WERI-Rb-1 (cell line): ENCODE results near the gene SIAH1.
"Not testable (repeated sequence)": the region's sequence is repeated elsewhere in the genome, so short reads cannot be mapped to it uniquely, and the experiment has no call there.

Experiments used
- DNase-seq: peaks from one replicate; pipeline ENCODE4 v3.0.0-alpha.2; 2020
- H3K27ac ChIP-seq: fragments of 250-450 bp; sonication (Bioruptor Pico); 2 replicates; pipeline ENCODE4 v1.5.1; 2020; ENCODE audit warnings: mild to moderate bottlenecking, moderate library complexity
- H3K27me3 ChIP-seq: fragments of 250-450 bp; sonication (Bioruptor Pico); 2 replicates; pipeline ENCODE4 v1.5.1; 2021; ENCODE audit warnings: mild to moderate bottlenecking, low read depth, moderate library complexity; ENCODE audit not compliant: insufficient read depth, severe bottlenecking
- H3K36me3 ChIP-seq: fragments of 250-450 bp; sonication (Bioruptor Pico); 2 replicates; pipeline ENCODE4 v1.5.1; 2020; ENCODE audit warnings: mild to moderate bottlenecking, moderate library complexity
- H3K4me3 ChIP-seq: 2 replicates; pipeline ENCODE4 v1.5.1; 2011; ENCODE audit warnings: low read depth, mild to moderate bottlenecking, control low read depth, low read length
- H3K9me3 ChIP-seq: fragments of 250-450 bp; sonication (Bioruptor Pico); 2 replicates; pipeline ENCODE4 v1.5.1; 2021; ENCODE audit warnings: mild to moderate bottlenecking, moderate library complexity; ENCODE audit not compliant: severe bottlenecking
- CTCF ChIP-seq: IDR thresholded peaks from 2 replicates; pipeline ENCODE4 v1.5.1; 2011; ENCODE audit warnings: low read depth, mild to moderate bottlenecking, control low read depth, inconsistent platforms, low read length

The SIAH1 gene

GRCh38 chr16:48378836-48379235 lies 6.4 kb downstream of the SIAH1 start:
- Histone ChIP-seq H3K27ac (no peak overlapping the region), H3K36me3 (no peaks in the 10 kb centered on the region; the same call in 1 of the 2 replicates), H3K27me3 (no peaks in the 10 kb centered on the region), H3K9me3 (no peaks in the 10 kb centered on the region), H3K4me3 (no peak overlapping the region)
- DNase-seq: no peak
- no peak for TF ChIP-seq CTCF

- H3K4me3 ChIP-seq: no peak overlapping the region
- TF ChIP-seq CTCF: no peak
- no peak overlapping the region for H3K27ac ChIP-seq
- H3K27me3 ChIP-seq: no peaks in the 10 kb centered on the region
- no peaks in the 10 kb centered on the region; the same call in 1 of the 2 replicates for H3K36me3 ChIP-seq
- no peaks in the 10 kb centered on the region for H3K9me3 ChIP-seq
- DNase-seq: no peak
Observed at GRCh38 chr16:48378276-48378675, 6.9 kb downstream of the SIAH1 start.

GRCh38 chr16:48377301-48377700 lies 7.9 kb downstream of the SIAH1 start:
- not testable (repeated sequence) for DNase-seq, H3K27me3 ChIP-seq, H3K36me3 ChIP-seq, H3K9me3 ChIP-seq, H3K27ac ChIP-seq, H3K4me3 ChIP-seq

- Histone ChIP-seq H3K4me3 (no peak overlapping the region), H3K36me3 (no peaks in the 10 kb centered on the region; the same call in 1 of the 2 replicates), H3K9me3 (no peaks in the 10 kb centered on the region), H3K27ac (no peak overlapping the region), H3K27me3 (no peaks in the 10 kb centered on the region)
- DNase-seq: no peak
- no peak for TF ChIP-seq CTCF
Observed at GRCh38 chr16:48374255-48374654, 11.0 kb downstream of the SIAH1 start.

GRCh38 chr16:48373258-48374029 lies 11.8 kb downstream of the SIAH1 start:
- Histone ChIP-seq H3K36me3 (no peaks in the 10 kb centered on the region; the same call in 1 of the 2 replicates), H3K4me3 (no peak overlapping the region), H3K27me3 (no peaks in the 10 kb centered on the region), H3K27ac (no peak overlapping the region), H3K9me3 (no peaks in the 10 kb centered on the region)
- TF ChIP-seq CTCF: no peak
- DNase-seq: no peak

- Histone ChIP-seq H3K27ac (no peak overlapping the region), H3K27me3 (no peaks in the 10 kb centered on the region), H3K4me3 (no peak overlapping the region), H3K9me3 (no peaks in the 10 kb centered on the region), H3K36me3 (no peaks in the 10 kb centered on the region; the same call in 1 of the 2 replicates)
- no peak for TF ChIP-seq CTCF
- no peak for DNase-seq
Observed at GRCh38 chr16:48372744-48373143, 12.5 kb downstream of the SIAH1 start.
